ENCODE data around the gene SLC37A3. TPM values are rescaled to one million over a fixed set of nuclear protein-coding genes. Genes with fewer than 3 reads are reported as not detected.

SLC37A3 gene, protein sequence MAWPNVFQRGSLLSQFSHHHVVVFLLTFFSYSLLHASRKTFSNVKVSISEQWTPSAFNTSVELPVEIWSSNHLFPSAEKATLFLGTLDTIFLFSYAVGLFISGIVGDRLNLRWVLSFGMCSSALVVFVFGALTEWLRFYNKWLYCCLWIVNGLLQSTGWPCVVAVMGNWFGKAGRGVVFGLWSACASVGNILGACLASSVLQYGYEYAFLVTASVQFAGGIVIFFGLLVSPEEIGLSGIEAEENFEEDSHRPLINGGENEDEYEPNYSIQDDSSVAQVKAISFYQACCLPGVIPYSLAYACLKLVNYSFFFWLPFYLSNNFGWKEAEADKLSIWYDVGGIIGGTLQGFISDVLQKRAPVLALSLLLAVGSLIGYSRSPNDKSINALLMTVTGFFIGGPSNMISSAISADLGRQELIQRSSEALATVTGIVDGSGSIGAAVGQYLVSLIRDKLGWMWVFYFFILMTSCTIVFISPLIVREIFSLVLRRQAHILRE
- total RNA-seq (10 to 100 TPM; 44.7 to 67.3 TPM), polyA plus RNA-seq (ENCODE audit: insufficient read depth, low read depth, low replicate concordance) (23.8 TPM)
- long read RNA-seq, donor 1, transcript SLC37A3-201 (15 exons, 3,349 nt), result major isoform, 7 of 8 reads
- long read RNA-seq, donor 1, partial matches to known transcripts, result 0 of 8 reads
- long read RNA-seq, donor 1, other reads (novel, unspliced or antisense), result 0 of 8 reads
- long read RNA-seq, donor 2, transcript SLC37A3-201 (15 exons, 3,349 nt), result major isoform, 5 of 7 reads
- long read RNA-seq, donor 2, partial matches to known transcripts, result 0 of 7 reads
- long read RNA-seq, donor 2, other reads (novel, unspliced or antisense), result 0 of 7 reads

DNA sequence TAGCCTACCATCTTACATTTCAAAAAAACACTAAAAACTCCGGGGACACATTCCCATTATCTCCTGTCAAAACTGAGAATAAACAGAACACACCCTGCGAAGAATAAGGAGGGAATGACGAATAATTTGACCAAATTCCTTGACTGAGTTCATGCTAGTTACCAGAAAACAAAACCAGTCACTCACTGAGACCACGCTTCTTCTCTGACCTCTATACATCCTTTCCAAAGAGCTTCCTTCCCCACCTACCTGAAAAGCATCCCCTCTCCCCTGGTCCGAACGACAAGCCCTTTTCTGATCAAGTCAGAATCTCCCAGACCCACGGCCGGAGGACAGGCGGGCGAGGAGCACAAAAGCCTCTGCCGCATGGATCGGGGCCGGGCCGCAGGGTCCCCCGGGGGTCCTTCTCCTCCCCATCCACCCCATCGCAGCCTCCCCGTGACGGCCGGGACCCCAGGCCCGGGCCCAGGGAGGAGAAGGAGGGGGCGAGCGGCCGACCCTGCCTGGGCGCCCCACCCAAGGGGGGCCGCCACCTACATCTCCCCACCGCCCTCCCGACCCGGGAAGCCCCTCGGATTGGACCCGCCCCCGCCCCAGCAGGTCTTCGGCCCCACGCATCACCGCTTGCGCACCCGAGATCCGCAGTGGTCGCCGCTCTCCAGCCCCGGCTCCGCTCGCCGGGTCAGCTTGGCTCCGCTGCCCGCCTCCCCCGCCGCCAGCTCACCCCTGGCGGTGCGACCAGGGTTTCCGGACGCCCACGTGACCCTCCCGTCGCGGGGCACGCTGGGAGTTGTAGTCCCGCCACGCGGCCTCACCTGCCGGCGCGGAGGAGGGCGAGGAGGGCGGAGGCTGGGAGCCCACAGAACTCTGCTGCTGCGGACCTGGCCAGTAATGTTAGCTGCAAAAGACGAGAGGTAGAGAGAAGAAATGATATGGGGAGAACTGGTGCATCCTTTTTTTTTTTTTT is at the start of gene SLC37A3:
SLC37A3 (minus strand) TSS at position 747 of the 967 bp plus-strand sequence. CDS start 16,004 bp downstream, outside the sequence.
- intact Hi-C loops (cut with DNase I; ENCODE audit: low total_unique reads), result no loop called here
- peak; percentile 92 for DNase-seq
- H3K9me3 ChIP-seq, result no peaks in the 10 kb centered on the region
- H3K36me3 ChIP-seq (ENCODE audit: low read depth, missing control alignments), result no peaks in the 10 kb centered on the region
- 1 to 2% methylated on average over 22 to 58 of the region's 66 CpGs for WGBS, 2 donors
- peak within 1 kb of the TSS; percentile 86 to 97 for H3K4me3 ChIP-seq
- H3K4me1 ChIP-seq, result peaks cover 10% of the 10 kb centered on the region
- peak within 1 kb of the TSS; percentile 82 to 84 for H3K27ac ChIP-seq
- TF ChIP-seq, protein P1, sequence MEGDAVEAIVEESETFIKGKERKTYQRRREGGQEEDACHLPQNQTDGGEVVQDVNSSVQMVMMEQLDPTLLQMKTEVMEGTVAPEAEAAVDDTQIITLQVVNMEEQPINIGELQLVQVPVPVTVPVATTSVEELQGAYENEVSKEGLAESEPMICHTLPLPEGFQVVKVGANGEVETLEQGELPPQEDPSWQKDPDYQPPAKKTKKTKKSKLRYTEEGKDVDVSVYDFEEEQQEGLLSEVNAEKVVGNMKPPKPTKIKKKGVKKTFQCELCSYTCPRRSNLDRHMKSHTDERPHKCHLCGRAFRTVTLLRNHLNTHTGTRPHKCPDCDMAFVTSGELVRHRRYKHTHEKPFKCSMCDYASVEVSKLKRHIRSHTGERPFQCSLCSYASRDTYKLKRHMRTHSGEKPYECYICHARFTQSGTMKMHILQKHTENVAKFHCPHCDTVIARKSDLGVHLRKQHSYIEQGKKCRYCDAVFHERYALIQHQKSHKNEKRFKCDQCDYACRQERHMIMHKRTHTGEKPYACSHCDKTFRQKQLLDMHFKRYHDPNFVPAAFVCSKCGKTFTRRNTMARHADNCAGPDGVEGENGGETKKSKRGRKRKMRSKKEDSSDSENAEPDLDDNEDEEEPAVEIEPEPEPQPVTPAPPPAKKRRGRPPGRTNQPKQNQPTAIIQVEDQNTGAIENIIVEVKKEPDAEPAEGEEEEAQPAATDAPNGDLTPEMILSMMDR (IDR thresholded peaks at IDR 0.05), result peak in 1 of 3 experiments; percentile 42
- TF ChIP-seq POLR2A (IDR thresholded peaks at IDR 0.05), result peak; percentile 37
- no peaks in the 10 kb centered on the region for H3K27me3 ChIP-seq

DNA sequence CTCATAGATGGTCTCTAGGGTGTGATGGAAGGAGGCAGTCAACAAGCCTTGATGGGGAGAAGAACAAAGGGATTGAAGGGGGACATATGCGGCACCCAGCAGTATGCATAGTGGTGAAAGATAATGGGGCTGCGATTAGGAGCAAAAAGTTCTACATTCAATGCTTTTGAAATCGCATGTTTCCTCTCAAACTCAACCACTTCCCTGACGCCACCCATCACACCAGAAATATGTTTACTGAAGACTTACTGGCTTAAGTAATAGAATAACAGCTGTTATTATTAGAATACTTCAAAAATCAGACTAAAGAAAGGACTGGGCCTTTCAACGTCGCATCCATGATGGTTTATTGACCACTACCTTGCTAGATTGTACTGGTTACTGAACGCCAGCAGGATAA is 49.5 kb upstream of the SLC37A3 start:
- Histone ChIP-seq H3K4me1 (no peaks in the 10 kb centered on the region), H3K4me3 (no peak overlapping the region), H3K27me3 (no peaks in the 10 kb centered on the region), H3K9me3 (no peaks in the 10 kb centered on the region), H3K27ac (no peak overlapping the region), H3K36me3 (ENCODE audit: low read depth, missing control alignments) (no peaks in the 10 kb centered on the region)
- no peak for DNase-seq
- 86% methylated on average over 7 of the region's 7 CpGs for WGBS, 2 donors
- intact Hi-C loops (cut with DNase I; ENCODE audit: low total_unique reads), result no loop called here
- TF ChIP-seq, protein P1 (IDR thresholded peaks at IDR 0.05), result no peak
- TF ChIP-seq POLR2A (IDR thresholded peaks at IDR 0.05), result no peak

DNA sequence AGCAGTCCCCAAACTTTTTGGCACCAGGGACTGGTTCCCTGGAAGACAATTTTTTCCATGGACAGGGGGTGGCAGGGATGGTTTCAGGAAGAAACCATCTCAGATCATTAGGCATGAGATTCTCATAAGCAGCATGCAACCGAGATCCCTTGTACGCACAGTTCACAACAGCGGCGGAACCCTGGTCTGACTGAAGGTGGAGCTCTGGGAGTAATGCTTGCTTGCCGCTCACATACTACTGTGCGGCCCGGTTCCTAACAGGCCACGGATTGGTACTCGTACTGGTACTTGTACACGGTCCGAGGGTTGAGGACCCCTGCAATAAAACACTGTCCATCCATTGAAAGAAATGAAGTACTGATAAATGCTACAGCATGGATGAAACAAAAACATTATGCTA is 48.1 kb upstream of the SLC37A3 start:
- TF ChIP-seq, protein P1 (IDR thresholded peaks at IDR 0.05), result no peak
- TF ChIP-seq POLR2A (IDR thresholded peaks at IDR 0.05), result no peak
- Histone ChIP-seq H3K27me3 (no peaks in the 10 kb centered on the region), H3K4me3 (no peak overlapping the region), H3K27ac (no peak overlapping the region), H3K36me3 (ENCODE audit: low read depth, missing control alignments) (no peaks in the 10 kb centered on the region), H3K9me3 (no peaks in the 10 kb centered on the region), H3K4me1 (no peaks in the 10 kb centered on the region)
- intact Hi-C loops (cut with DNase I; ENCODE audit: low total_unique reads), result no loop called here
- WGBS, 2 donors, result 96 to 99% methylated on average over 8 to 11 of the region's 11 CpGs
- no peak for DNase-seq

DNA sequence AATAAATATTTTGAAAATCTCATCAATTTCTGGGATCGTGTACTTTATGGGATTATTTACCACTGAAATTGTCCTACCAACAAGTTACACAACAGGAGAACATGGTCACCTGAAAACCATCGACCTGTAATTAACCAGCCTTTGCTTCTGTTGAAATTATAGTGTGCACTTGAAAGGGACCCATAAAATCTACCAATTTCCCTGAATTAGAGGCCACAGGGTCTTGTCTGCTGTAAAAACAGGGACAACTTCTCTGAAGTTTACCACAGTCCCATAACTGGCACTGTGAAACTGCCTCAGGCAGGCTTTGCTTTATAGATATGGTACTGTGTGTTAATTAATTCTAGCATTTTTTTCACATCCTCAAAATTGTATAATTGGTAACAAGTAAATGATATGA is 43.2 kb upstream of the SLC37A3 start:
- Histone ChIP-seq H3K9me3 (no peaks in the 10 kb centered on the region), H3K4me3 (no peak overlapping the region), H3K36me3 (ENCODE audit: low read depth, missing control alignments) (no peaks in the 10 kb centered on the region), H3K4me1 (no peaks in the 10 kb centered on the region), H3K27me3 (no peaks in the 10 kb centered on the region), H3K27ac (no peak overlapping the region)
- intact Hi-C loops (cut with DNase I; ENCODE audit: low total_unique reads), result no loop called here
- TF ChIP-seq, protein P1 (IDR thresholded peaks at IDR 0.05), result no peak
- no peak for TF ChIP-seq POLR2A (IDR thresholded peaks at IDR 0.05)
- DNase-seq, result no peak
- WGBS, 2 donors, result 89 to 92% methylated on average over 2 of the region's 2 CpGs
